22Rv1 (cell line): ENCODE results near the gene NBR1.

Source experiments
- ZFX ChIP-seq: fragments of 450-650 bp; IDR thresholded peaks from 2 replicates; pipeline ENCODE4 v1.6.1; 2017; ENCODE audit warnings: antibody characterized with exemption, borderline replicate concordance
- TF ChIP-seq, protein P1 (sequence below): fragments of 450-650 bp; IDR thresholded peaks from 2 replicates; pipeline ENCODE4 v1.5.1; 2017; ENCODE audit warnings: mild to moderate bottlenecking

DNA sequence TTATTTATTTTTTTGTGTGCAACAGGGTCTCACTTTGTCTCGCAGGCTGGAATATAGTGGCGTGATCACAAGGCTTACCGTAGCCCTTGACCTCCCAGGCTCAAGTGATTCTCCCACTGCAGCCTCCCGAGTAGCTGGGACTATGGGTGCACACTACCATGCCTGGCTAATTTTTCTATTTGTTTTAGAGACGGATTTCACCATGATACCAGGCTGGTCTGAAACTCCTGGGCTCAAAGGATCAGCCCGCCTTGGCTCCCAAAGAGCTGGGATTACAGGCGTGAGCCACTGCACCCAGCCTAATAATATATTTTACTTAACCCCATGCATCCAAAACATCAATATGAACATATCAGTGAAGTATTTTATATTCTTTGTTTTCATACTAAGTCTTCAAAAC is 55.4 kb downstream of the NBR1 start:
- TF ChIP-seq, protein P1, sequence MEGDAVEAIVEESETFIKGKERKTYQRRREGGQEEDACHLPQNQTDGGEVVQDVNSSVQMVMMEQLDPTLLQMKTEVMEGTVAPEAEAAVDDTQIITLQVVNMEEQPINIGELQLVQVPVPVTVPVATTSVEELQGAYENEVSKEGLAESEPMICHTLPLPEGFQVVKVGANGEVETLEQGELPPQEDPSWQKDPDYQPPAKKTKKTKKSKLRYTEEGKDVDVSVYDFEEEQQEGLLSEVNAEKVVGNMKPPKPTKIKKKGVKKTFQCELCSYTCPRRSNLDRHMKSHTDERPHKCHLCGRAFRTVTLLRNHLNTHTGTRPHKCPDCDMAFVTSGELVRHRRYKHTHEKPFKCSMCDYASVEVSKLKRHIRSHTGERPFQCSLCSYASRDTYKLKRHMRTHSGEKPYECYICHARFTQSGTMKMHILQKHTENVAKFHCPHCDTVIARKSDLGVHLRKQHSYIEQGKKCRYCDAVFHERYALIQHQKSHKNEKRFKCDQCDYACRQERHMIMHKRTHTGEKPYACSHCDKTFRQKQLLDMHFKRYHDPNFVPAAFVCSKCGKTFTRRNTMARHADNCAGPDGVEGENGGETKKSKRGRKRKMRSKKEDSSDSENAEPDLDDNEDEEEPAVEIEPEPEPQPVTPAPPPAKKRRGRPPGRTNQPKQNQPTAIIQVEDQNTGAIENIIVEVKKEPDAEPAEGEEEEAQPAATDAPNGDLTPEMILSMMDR = no peak
- no peak for TF ChIP-seq ZFX
